Ureter (tissue), 1 donor: ENCODE results near the gene PASK. TPM values are rescaled to one million over a fixed set of nuclear protein-coding genes. Genes with fewer than 3 reads are reported as not detected.
"Not testable (repeated sequence)": the region's sequence is repeated elsewhere in the genome, so short reads cannot be mapped to it uniquely, and the experiment has no call there.

Source experiments
- DNase-seq: peaks from one replicate; pipeline ENCODE4 v3.0.0-alpha.2; 2020; ENCODE audit warnings: low spot score
- total RNA-seq: library from RNA; stranded (reverse); gene quantifications from one replicate; pipeline ENCODE4 v1.2.4, GENCODE V29; 2023
- donor health status: DM: yes; HTN: yes; CAD: no.

PASK gene
- total RNA-seq, result 17.4 TPM

GRCh38 chr2:241148891-241149674, at the start of gene PASK:
TSS of gene PASK (minus strand) at chr2:241149472. CDS start at chr2:241143032, 6,440 bp downstream.
- peak; percentile 93 for DNase-seq

GRCh38 chr2:241198381-241199279, 49.4 kb upstream of the PASK start:
- DNase-seq, result no peak

- no peak for DNase-seq
Measured at GRCh38 chr2:241197947-241198346, 48.7 kb upstream of the PASK start.

- not testable (repeated sequence) for DNase-seq
Measured at GRCh38 chr2:241197246-241197645, 48.0 kb upstream of the PASK start.

- no peak for DNase-seq
Measured at GRCh38 chr2:241195506-241196130, 46.3 kb upstream of the PASK start.

- DNase-seq, result no peak
Measured at GRCh38 chr2:241194811-241195210, 45.5 kb upstream of the PASK start.

- DNase-seq, result no peak
Measured at GRCh38 chr2:241193271-241193670, 44.0 kb upstream of the PASK start.

- DNase-seq, result no peak
Measured at GRCh38 chr2:241191081-241191480, 41.8 kb upstream of the PASK start.

- no peak for DNase-seq
Measured at GRCh38 chr2:241190291-241190981, 41.2 kb upstream of the PASK start.

- DNase-seq, result no peak
Measured at GRCh38 chr2:241189856-241190201, 40.6 kb upstream of the PASK start.

- no peak for DNase-seq
Measured at GRCh38 chr2:241189093-241189855, 40.0 kb upstream of the PASK start.

- no peak for DNase-seq
Measured at GRCh38 chr2:241188361-241189092, 39.3 kb upstream of the PASK start, which contains the start of gene ANO7. TSS of gene ANO7 (plus strand) at chr2:241188677. CDS start at chr2:241190064, 1,387 bp downstream.

GRCh38 chr2:241187918-241188234, 38.6 kb upstream of the PASK start:
- no peak for DNase-seq

GRCh38 chr2:241187101-241187917, 38.0 kb upstream of the PASK start:
- no peak for DNase-seq

- no peak for DNase-seq
Measured at GRCh38 chr2:241185961-241186360, 36.7 kb upstream of the PASK start.

- no peak for DNase-seq
Measured at GRCh38 chr2:241184901-241185300, 35.6 kb upstream of the PASK start.

GRCh38 chr2:241183221-241183620, 33.9 kb upstream of the PASK start:
- no peak for DNase-seq

GRCh38 chr2:241182531-241183133, 33.4 kb upstream of the PASK start:
- DNase-seq, result no peak

- DNase-seq, result no peak
Measured at GRCh38 chr2:241182126-241182525, 32.9 kb upstream of the PASK start.
